ENCODE results near the gene GARRE1.

GARRE1 gene

DNA sequence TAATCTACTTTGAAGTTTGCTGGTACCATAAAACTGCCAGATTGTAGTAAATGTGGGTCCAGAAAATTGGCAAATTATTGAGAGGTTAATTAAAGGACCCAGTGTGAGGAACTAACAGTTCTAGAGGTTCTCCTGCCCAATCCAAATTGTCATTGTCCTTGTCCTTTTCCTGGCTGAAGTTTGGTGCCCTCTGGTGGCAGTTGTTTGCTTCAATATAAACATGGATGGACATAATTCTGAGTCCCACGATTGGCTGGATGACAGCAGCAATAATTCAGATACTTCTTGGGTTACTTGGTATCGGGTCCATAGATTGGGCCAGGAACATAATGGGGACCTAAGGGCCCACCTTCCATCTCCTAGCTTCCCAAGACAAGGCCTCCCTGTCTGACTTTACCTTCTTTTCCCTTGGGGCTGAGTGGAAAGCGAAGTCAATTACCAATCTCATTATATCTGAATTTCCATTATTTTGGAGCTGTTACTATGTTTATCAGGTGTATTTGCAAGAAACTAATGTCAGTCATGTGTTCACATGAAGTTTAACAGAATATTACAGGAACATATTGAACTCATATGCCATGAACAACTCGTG lies 33.8 kb upstream of the GARRE1 start:
- no peak for ATAC-seq (ENCODE audit: insufficient read depth, low read depth)

DNA sequence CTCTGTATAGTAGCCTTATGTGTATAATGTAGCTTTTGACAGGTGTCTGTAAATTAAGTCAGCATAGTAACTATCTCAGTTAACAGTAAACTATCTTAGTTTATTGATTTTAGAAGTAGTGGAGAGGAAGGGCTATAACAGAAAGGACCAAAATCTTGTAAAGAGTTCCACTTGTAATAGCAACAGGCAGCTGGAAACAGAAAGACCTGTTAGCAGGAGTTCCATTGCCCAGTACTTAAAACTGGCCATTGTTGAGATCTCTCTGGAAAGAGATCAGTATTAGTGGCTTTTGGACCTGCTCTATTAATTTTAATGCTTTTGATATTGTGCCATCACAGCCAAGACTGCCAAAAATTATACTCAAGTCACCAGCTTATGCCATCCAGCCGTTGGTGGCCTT lies 32.0 kb upstream of the GARRE1 start:
- no peak overlapping the region for H3K9ac ChIP-seq (ENCODE audit: low read depth, low read length)
- ATAC-seq (ENCODE audit: insufficient read depth, low read depth), result no peak
- TF ChIP-seq, protein P1, sequence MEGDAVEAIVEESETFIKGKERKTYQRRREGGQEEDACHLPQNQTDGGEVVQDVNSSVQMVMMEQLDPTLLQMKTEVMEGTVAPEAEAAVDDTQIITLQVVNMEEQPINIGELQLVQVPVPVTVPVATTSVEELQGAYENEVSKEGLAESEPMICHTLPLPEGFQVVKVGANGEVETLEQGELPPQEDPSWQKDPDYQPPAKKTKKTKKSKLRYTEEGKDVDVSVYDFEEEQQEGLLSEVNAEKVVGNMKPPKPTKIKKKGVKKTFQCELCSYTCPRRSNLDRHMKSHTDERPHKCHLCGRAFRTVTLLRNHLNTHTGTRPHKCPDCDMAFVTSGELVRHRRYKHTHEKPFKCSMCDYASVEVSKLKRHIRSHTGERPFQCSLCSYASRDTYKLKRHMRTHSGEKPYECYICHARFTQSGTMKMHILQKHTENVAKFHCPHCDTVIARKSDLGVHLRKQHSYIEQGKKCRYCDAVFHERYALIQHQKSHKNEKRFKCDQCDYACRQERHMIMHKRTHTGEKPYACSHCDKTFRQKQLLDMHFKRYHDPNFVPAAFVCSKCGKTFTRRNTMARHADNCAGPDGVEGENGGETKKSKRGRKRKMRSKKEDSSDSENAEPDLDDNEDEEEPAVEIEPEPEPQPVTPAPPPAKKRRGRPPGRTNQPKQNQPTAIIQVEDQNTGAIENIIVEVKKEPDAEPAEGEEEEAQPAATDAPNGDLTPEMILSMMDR (IDR thresholded peaks at IDR 0.05; ENCODE audit: borderline replicate concordance, extremely low read depth, low read length, poor library complexity, severe bottlenecking), result no peak
- TF ChIP-seq EZH2 (IDR thresholded peaks at IDR 0.05; ENCODE audit: borderline replicate concordance, low read depth, low read length, severe bottlenecking), result no peak
- H4K20me1 ChIP-seq (ENCODE audit: insufficient read depth, low read length), result peaks cover 69% of the 10 kb centered on the region
- H3K36me3 ChIP-seq (ENCODE audit: insufficient read depth, low read length), result peaks cover 89% of the 10 kb centered on the region
- no peak overlapping the region for H3K4me2 ChIP-seq (ENCODE audit: insufficient read depth, low read length)
- no peak overlapping the region for H3K27ac ChIP-seq (ENCODE audit: low read length)
- H3K4me3 ChIP-seq (ENCODE audit: low read depth in 1 of 2, low read length in 2 of 2), result no peak overlapping the region
- no peaks in the 10 kb centered on the region for H3K9me3 ChIP-seq (ENCODE audit: insufficient read depth, low read length, severe bottlenecking)
- H3K27me3 ChIP-seq (ENCODE audit: insufficient read depth, low read length, poor library complexity), result no peaks in the 10 kb centered on the region
- DNase-seq, result no peak
- H3K4me1 ChIP-seq (ENCODE audit: insufficient read depth, low read length), result peaks cover 15% of the 10 kb centered on the region
- H3K79me2 ChIP-seq (ENCODE audit: insufficient read depth, low read length), result no peaks in the 10 kb centered on the region
- no peak overlapping the region for H2AFZ ChIP-seq (ENCODE audit: low read depth, low read length)

More for the DNA sequence above, 33.8 kb upstream of the GARRE1 start:
- Histone ChIP-seq H3K36me3 (ENCODE audit: insufficient read depth, low read length) (peaks cover 79% of the 10 kb centered on the region), H3K4me1 (ENCODE audit: insufficient read depth, low read length) (peaks cover 19% of the 10 kb centered on the region), H4K20me1 (ENCODE audit: insufficient read depth, low read length) (peaks cover 80% of the 10 kb centered on the region), H3K79me2 (ENCODE audit: insufficient read depth, low read length) (no peaks in the 10 kb centered on the region), H3K9me3 (ENCODE audit: insufficient read depth, low read length, severe bottlenecking) (no peaks in the 10 kb centered on the region), H3K4me2 (ENCODE audit: insufficient read depth, low read length) (no peak overlapping the region), H3K4me3 (ENCODE audit: low read depth in 1 of 2, low read length in 2 of 2) (no peak overlapping the region), H3K27ac (ENCODE audit: low read length) (no peak overlapping the region), H3K9ac (ENCODE audit: low read depth, low read length) (no peak overlapping the region), H3K27me3 (ENCODE audit: insufficient read depth, low read length, poor library complexity) (no peaks in the 10 kb centered on the region), H2AFZ (ENCODE audit: low read depth, low read length) (no peak overlapping the region)
- peak; percentile 56 for DNase-seq
- TF ChIP-seq, protein P1 (IDR thresholded peaks at IDR 0.05; ENCODE audit: borderline replicate concordance, extremely low read depth, low read length, poor library complexity, severe bottlenecking), result peak; percentile 81
- no peak for TF ChIP-seq EZH2 (IDR thresholded peaks at IDR 0.05; ENCODE audit: borderline replicate concordance, low read depth, low read length, severe bottlenecking)

DNA sequence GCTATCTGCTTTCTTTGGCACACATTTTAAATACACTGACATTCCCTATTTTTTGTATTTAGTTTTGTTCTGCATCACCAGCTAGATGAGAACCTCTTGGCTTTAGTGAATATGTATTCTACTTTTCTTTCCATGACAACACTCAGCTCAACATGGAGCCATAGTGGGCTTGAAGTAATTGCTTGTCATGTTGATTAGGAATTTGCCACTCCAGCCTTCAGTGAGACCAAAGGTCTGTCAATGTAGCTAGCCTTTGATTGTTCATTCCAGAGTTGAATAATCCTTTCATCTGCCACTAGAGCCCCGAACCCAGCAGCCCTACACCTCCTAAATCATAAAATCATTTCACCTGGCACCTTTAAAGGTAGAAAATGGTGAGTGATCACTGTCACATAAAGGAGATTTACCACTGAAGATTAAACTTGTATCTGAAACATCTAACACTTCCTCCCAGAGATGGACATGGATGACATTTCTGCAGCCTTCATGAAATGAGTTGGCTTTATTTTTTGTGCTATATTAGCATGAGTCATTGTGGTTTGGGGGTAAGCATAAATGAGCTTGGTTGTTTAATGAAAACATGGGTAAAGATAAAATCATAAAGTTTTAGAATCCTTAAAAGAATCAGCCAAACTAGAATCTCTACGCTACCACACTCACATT lies 29.2 kb upstream of the GARRE1 start:
- no peak for DNase-seq
- Histone ChIP-seq H3K4me2 (ENCODE audit: insufficient read depth, low read length) (no peak overlapping the region), H4K20me1 (ENCODE audit: insufficient read depth, low read length) (peaks cover 47% of the 10 kb centered on the region), H3K4me1 (ENCODE audit: insufficient read depth, low read length) (no peaks in the 10 kb centered on the region), H3K36me3 (ENCODE audit: insufficient read depth, low read length) (peaks cover 99% of the 10 kb centered on the region), H3K4me3 (ENCODE audit: low read depth in 1 of 2, low read length in 2 of 2) (no peak overlapping the region), H3K79me2 (ENCODE audit: insufficient read depth, low read length) (no peaks in the 10 kb centered on the region), H3K27ac (ENCODE audit: low read length) (no peak overlapping the region), H3K9me3 (ENCODE audit: insufficient read depth, low read length, severe bottlenecking) (no peaks in the 10 kb centered on the region), H3K9ac (ENCODE audit: low read depth, low read length) (no peak overlapping the region), H3K27me3 (ENCODE audit: insufficient read depth, low read length, poor library complexity) (no peaks in the 10 kb centered on the region), H2AFZ (ENCODE audit: low read depth, low read length) (no peak overlapping the region)
- TF ChIP-seq, protein P1 (IDR thresholded peaks at IDR 0.05; ENCODE audit: borderline replicate concordance, extremely low read depth, low read length, poor library complexity, severe bottlenecking), result no peak
- no peak for TF ChIP-seq EZH2 (IDR thresholded peaks at IDR 0.05; ENCODE audit: borderline replicate concordance, low read depth, low read length, severe bottlenecking)
- ATAC-seq (ENCODE audit: insufficient read depth, low read depth), result no peak
